GM18520 (cell line): ENCODE measurements around the gene TSPEAR.
"Not testable (repeated sequence)": the region's sequence is repeated elsewhere in the genome, so short reads cannot be mapped to it uniquely, and the experiment has no call there.

ENCODE experiments used
- ATAC-seq: cut with Tn5 transposase; IDR thresholded peaks from one replicate; pipeline ENCODE4 v1.9.1; 2021; ENCODE audit not compliant: unreplicated experiment

The TSPEAR gene

DNA sequence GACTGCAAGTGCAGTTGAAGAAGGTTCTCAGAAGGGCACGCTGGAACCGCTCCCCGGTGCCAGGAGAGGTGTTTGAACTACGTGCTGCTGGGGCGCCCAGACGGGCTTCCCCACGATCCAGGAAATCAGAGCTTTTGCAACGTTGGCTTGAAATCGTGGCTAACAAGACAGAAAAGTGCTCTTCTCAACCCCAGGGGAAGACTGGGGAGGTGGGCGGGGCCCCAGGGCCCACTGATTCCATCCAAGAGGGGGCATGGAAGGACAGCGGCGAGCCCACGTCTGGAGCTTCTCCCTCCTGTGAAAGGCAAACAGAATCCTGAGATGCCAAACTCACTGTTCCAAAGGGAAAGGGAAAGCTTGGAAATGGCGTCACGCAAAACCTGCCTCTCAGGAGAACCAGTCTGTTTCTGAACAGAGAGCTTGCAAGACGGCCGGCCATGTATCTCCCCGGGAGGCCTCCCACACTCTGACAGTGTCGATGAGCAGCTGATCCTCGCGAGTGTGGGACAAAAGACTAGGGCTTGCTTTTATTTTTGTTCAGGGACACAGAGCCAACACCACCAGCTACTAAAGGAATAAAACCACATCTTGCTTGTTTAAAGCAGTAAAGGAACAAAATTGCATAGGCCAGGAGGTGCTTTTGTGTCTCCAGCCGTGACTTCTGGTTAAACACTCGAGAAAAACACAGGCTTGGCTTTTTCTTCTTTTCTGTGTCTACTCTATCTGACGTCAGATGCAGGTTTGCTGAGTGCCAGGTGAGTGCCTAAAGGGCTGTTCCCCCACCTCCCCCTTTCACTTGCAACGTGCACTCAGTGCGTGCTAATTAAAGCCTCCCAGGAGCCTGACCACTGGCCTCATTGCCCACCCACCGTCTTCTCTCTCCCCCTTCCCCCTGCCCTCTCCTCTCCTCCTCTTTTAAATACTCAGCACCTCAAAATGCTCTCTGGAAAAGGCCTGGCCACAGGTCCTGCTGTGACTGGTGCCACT lies 214.5 kb downstream of the TSPEAR start:
- ATAC-seq: no peak

DNA sequence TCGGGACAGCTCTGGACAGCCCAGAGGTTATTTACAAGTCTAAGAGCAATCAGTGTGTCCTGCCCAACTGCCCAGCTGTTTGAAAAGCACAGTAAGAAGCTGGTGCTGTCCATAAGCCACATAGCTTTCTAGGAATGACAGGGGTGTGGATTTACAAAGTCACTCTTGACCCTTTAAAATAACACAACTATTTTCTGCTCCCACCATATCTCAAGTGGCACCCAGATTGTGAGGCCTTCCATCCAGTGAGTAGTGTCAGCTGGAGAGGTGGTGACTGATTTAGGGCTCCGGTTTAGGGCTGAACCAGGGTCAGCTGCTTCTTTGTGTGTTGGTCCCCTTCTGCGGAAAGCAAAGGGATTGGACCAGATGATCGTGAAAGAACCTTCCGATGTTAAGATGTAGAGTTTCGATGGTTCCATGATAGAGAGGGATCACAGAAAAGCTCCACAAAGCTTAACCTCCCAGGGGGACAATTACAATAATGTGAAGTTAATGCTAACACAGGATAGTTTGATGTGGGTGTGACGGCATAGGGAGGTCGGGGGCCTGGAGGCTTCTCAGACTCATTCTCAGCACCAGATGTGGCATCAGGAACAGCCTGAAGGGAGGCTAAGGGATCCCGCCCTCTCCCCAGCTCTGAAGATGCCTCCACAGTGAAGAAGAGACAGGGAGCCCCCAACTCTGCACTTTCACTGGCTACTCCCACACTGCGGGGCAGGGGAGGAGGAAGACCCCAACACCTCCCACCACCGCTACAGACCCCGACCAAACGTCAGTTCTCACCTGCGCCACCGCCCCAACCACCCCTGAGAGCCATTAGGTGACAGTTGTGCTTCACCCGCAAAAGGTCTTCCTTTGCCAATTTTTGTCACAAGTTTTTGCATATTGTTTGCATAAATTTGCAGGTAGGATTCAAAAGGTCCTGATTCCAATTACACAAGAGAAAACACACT lies 215.5 kb downstream of the TSPEAR start:
- ATAC-seq: no peak

DNA sequence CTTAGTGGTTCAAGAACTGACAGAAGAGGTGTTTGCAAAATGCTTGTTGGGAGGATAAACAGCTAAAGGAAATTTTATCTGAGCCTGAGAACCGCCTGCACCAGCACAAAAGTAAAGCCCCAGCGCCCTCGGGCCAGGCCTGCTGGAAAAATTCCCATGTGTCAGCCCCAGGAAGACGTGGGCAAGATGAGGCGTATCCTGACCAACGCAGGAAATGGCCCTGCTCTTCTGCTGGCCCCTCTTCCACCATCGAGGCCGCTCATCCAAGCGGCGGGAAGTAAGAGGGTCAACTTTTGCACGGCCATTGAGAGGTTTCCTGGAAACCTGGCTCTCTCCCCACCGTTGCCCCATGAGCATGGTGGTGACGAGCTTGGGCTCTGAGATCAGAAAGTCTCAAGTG lies 216.4 kb downstream of the TSPEAR start:
- ATAC-seq: no peak

DNA sequence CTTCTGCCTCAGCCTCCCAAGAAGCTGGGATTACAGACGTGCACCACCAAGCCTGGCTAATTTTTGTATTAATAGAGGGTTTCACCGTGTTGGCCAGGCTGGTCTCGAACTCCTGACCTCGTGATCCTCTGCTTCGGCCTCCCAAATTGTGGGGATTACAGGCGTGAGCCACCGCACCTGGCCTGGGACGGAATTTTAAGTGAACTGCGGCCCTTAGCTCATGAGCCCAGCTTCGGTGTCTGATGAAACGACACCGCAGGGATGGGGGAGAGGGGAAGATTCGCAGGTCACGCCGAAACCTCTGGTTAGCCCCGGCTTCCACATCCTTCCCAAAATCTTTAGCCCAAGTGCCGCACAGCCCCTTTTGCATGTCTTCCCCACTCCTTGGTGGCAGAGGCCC lies 217.0 kb downstream of the TSPEAR start:
- ATAC-seq: no peak

DNA sequence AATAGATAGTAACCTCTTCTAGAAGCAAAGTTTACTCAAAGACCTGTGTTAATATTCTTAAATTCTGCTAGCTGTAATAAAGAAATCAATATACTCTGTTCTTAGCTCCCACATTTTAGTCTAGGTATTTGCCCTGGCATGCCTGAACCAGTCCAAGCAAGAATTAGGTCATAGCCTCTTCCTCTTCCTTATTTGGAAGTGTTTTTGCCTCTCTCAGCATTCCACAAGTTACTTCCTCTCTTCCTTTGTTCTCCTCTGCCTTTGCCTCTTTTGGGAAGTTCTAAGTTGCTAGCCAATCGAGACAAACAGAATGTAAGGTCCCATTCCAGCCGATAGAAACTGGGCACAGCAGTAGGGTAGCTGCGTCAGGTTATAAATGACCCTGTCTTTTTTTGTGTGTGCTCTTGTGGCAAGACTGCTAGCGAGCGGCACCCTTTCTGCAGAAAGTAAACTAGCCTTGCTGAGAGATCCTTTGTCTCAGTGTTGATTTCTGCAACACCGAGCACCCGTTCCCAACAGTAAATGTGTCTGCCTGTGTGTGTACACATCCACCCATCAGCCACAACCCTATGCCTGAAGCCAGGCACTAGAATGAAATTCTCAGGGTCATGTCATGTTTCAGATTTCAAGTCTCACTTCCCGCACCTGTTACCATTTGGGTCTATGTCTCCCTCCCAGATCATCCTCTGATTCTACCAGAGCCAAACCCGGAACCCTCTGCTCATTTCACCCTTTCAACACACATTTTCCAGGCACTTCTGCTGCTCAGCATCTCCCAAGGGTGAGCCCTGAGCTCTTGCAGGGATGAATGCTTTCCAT lies 218.6 kb downstream of the TSPEAR start:
- ATAC-seq: no peak

DNA sequence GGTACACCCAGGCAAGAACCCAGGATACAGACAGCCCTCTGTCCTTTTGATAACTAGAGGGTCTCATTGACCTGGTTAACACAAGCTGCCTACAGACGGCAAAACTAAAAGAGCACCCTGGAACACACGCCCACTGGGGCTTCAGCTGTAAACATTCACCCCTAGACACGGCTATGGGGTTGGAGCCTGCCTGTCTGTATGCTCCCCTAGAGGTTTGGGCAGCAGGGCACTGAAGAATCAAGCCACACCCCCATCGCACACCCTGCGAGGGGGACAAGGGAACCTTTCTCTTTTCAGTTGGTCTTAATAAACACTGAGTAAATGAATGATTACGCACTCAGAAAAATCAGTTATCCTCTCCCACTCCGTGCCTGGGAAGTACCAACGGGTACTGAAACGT lies 220.6 kb downstream of the TSPEAR start:
- no peak for ATAC-seq

DNA sequence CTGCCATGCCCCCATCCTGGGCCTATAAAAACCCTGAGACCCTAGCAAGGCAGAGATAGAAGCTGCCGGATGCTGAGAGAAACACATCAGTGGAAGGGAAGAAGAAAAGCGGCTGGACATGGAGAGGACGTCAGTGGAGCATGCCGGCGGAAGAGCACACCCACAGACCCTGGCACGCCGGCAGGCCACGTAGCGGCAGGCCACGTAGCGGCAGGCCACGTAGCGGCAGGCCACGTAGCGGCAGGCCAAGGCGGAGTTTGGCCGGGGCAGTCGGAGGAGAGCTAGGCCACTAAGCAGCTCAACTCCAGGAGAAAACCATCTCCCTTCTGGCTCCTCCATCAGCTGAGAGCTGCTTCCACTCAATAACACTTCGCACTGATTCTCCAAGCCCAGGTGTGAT lies 221.0 kb downstream of the TSPEAR start:
- ATAC-seq: no peak

DNA sequence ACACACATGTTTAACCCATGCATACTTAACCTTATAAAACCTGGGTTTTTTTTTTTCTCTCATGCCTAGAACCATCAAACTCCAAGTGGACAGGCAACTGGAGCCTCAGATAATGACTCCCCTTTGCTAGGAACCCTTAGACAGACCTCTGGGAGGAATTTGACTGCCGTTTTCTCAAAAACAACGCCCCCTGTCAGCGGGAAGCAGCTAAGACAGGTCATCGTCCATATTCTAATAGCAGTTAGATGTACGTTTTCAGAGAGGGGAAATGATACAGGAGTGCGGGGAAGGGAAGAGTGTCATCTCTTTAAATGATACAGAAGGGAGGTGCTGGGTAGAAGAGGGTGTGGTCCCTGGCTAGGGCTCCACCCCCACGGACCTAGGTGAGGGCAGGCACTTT lies 221.4 kb downstream of the TSPEAR start:
- ATAC-seq: no peak

DNA sequence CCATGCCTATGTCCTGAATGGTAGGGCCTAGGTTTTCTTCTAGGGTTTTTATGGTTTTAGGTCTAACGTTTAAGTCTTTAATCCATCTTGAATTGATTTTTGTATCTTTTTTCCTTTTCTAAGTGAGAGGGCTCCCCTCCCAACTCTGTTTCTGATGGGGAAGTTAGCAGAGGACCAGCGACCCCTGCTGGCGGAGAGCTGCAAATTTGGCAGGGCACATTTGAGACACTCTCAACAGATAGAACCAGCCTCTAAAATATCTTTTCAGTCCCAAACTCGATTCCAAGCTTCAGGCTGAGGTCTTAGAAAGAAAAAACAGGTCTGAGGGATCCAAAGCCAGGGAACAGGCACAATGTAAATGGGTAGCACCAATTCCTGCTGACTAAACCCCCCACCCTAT lies 223.5 kb downstream of the TSPEAR start:
- ATAC-seq: no peak

DNA sequence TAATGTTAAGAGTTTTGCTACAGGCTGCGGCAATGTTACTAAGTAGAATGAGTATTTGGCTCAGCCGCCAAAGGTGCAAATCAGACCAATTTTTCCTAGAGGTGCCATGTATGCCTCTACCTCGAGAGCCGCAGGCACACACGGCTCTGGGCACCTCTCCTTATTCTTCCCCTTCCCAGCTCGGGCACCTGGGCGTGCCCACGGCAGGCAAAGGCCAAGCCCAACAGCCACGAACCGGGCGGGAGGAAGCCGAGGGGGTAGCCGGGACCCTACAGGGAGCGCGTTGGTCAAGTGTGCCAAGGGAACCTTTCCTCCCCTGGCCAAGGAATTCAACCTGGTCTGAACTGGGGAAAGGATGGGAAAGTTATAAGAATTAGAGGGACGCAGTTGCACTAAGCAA lies 225.1 kb downstream of the TSPEAR start:
- ATAC-seq: no peak

DNA sequence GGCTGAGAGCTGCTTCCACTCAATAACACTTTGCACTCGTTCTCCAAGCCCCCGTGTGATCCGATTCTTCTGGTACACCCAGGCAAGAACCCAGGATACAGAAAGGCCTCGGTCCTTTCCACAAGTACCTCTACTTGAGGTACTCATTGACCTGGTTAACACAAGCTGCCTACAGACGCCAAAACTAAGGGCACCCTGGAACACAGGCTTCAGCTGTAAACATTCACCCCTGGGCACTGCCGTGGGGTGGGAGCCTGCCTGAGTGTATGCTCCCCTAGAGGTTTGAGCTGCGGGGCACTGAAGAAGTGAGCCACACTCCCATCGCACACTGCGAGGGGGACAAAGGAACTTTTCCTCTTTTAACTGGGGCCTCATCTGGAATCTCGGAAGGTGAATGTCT lies 225.6 kb downstream of the TSPEAR start:
- ATAC-seq: no peak

DNA sequence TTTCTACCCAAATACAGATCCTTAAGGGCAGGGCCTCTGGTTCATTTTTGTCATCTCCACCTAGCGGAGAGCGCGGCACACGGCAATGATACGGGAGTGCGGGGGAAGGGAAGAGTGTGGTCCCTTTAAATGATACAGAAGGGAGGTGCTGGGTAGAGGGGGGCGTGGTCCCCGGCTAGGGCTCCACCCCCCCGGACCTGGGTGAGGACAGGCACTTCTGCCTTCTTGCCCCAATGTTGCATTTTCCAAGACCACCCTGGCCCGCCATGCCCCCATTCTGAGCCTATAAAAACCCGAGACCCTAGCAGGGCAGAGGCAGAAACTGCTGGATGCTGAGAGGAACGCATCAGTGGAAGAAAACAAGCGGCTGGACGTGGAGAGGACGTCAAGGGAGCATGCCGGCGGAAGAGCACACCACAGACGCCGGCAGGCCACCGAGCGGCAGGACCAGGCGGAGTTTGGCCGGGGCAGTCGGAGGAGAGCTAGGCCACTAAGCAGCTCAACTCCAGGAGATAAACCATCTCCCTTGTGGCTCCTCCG lies 226.0 kb downstream of the TSPEAR start:
- no peak for ATAC-seq

DNA sequence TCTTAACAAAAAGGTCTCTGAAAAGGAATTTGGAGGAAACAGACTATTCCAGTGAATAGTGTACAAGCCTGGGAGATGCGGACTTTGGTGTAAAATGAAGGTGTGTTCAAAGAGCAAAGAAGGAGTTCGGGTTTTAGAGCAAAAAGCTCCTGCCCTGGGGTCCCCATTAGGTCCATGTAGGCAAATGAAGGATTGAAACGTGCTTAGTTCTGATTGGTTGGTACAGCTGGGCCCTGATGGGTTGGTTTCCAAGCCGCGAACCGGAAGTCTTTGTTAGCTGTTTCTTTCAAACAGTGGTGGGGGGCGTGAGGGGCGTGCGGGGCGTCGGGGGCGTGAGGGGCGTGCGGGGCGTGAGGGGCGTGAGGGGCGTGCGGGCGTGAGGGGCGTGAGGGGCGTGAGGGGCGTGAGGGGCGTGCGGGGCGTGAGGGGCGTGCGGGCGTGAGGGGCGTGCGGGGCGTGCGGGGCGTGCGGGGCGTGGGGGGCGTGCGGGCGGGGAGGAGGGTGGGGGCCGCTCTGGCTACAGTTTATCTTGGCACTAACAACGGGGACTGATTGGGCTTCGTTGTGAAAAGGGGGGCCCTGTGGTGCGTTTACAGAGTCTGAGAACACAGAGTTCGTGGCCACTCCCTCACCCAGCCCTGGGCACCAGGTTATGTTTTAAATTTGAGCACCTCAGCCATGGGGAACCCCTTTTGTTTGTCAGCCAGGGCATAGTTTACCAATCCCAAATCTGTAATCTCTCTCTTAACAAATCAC lies 226.7 kb downstream of the TSPEAR start:
- ATAC-seq: no peak

DNA sequence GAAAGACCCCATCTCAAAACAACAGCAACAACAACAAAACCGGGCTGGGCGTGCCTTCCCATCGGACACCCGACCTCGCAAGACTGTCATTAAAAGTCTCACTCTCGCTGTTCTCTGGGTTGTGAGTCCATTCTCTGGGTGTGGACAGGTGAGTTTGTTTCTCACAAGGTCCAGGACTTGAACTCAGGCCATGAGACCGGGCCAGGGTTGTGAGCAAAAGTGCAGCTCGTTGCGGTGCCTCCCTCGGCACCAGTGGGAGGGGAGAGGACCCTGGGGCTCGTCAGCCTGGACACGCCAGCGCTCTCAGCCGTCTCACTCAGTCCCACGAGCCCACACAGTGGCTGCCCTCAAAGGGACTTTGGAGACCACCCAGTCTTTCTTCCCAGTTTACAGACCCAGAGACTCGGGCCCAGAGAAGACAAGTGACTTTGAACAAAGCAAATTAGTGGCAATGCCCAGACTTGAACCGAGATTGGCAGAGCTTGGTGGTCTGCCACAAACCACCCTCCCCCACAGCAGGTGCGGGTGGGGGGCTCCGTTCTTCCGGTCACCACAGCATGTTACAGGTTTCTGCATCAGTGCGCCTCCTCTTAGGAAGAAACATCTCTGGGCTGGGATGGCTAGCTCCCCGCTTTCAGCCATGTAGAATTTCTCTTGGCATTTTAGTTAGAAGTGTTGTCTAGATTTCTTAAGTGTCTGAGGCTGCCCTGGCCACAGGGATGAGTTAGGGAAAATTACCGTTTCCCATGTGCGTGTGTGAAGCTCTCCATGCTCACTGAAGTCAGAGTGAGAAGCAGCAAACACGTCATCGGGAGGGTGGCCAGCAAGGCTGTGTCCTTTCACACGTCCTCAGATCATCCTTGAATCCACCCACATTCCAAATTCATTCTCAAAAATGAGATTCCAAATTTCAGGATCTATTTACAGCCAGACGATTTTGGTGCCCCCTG lies 227.8 kb downstream of the TSPEAR start:
- no peak for ATAC-seq

DNA sequence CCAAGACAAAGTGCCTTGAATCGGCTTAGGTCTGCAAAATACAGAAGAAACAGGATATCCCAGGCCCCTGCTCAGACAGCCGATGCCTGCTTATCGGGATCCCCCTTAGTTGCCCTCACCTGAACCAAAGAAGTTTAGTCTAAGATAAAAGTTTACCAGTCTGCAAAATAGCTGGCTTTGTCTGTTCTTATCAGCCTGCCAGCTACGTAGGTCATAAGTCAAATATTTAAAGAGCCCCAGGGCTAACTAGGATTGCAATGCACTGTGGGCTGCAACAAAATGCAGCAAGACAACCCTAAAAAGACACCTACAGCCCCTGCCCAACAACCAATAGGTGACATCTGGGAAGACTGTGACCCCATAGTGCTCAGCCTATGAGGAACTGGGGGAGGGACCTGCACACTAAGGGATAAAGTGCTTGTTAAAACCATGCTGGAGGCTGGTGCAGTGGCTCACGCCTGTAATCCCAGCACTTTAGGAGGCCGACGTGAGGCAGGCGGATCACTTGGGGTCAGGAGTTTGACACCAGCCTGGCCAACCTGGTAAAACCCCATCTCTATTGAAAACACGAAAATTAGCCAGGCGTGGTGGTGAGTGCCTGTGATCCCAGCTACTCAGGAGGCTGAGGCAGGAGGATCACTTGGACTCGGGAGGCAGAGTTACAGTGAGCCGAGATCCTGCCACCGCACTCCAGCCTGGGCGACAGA lies 228.6 kb downstream of the TSPEAR start:
- ATAC-seq: no peak

DNA sequence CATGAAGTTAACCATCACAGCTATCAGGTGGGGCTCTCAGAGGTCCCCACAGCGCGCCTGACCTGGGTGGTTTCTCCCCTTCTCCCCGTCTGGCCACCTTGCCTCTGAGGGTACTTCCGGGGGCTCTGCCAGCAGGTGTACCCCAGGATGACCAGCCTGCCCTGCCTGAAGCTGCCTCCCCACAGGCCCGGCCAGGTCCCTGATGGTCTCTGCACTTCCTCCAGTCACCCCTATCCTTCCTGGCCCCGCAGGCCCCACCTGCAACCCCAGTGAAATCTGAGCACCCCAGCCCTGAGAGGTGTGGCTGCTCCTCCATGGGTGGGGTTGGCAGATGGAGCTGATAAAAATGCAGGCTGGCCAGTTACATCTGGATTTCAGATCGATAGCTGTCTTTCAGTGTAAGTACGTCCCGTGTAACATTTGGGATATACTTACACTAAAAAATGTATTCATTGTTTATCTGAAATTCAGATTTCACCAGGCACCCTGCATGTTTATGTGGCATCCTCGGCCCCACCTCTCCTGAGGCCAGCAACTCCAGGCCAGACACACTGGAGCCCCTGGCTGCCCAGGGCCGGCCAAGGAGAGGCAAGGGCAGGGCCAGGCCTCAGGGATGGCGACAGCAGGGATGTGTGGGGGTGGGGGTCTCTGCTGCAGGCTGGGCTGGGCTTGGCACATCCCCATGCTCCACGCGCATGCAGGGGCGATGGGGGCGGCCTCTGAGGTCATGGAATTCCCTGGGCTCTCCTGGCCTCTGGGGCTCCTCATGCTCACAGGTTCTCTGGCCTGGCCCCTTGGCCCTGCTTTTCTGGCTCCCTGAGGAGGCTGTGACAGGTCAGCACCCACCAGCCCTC lies 230.9 kb downstream of the TSPEAR start:
- ATAC-seq: no peak

DNA sequence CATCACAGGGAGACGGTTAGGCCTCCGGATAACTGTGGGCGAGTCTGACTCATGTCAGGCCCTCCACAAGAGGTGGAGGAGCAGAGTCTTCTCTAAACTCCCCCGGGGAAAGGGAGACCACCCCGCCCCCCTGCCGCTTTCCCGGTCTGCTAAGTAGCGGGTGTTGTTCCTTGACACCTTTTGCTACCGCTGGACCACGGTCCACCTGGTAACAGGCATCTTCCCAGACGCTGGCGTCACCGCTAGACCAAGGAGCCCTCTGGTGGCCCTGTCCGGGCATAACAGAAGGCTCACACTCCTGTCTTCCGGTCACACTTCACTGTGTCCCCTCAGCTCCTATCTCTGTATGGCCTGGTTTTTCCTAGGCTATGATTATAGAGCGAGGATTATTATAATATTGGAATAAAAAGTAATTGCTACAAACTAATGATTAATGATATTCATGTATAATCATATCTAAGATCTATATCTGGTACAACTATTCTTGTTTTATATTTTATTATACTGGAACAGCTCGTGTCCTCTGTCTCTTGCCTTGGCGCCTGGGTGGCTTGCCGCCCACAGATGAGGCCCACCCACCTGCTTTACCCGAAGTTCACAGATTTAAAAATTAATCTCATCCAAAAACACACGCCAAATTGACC lies 231.7 kb downstream of the TSPEAR start:
- not testable (repeated sequence) for ATAC-seq
